Left colon (tissue), 2 donors: ENCODE measurements around the gene SORL1-AS1.

Experiments used
- ATAC-seq: fragments of 200-7000 bp; cut with Tn5 transposase; one replicate; pipeline ENCODE4 v1.9.1; 2020; ENCODE audit warnings: mild to moderate bottlenecking, moderate library complexity
- DNase-seq, 2 donors: peaks; one replicate each; pipeline ENCODE4 v3.0.0-alpha.2; 2020
- intact Hi-C, 2 donors: fragments of 100-400 bp; cut with DNase I in 1 of 2; cut with micrococcal nuclease in 1 of 2; formaldehyde crosslinking; loops; one replicate each; pipeline versions ENCODE4 v1.11.2 to v1.14.0; 2022; cut with DNase I, micrococcal nuclease
- donor health status: DM: no; HTN: no; CAD: no.
- donor health status: DM: yes; HTN: yes; CAD: no.

The SORL1-AS1 gene

DNA sequence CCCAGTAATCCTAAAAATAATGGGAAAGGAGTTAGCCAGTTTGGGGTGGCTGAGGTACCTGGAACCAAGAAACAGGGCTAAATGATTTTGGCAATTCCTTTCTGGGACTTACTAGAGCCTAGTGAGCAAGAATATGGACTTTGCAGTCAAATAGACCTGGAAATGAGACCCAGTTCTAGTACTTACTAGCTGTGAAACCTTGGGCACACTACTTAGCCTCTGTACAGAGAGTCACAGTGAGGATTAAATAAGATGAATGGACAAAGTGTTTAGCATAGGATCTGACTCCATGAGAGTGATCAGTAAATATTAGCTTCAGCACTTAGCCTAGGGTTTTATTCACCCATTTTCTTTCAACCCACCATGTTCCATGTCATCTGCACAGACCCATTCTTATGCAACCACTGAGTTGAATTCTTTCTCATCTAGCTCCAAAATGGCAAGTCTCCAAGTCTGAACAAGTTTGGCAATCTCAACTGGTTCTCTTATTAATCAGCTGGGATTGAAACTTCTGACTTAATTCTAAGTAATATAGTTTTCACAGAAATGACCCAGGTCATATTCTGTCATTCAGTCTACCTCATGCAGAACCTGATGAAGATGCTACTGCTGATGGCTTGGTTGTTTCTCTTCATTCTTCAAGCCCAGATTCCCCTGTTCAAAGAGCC, 15.6 kb downstream of the SORL1-AS1 start:
- ATAC-seq (no peak), DNase-seq (no peak)
- intact Hi-C loops = no loop called here

DNA sequence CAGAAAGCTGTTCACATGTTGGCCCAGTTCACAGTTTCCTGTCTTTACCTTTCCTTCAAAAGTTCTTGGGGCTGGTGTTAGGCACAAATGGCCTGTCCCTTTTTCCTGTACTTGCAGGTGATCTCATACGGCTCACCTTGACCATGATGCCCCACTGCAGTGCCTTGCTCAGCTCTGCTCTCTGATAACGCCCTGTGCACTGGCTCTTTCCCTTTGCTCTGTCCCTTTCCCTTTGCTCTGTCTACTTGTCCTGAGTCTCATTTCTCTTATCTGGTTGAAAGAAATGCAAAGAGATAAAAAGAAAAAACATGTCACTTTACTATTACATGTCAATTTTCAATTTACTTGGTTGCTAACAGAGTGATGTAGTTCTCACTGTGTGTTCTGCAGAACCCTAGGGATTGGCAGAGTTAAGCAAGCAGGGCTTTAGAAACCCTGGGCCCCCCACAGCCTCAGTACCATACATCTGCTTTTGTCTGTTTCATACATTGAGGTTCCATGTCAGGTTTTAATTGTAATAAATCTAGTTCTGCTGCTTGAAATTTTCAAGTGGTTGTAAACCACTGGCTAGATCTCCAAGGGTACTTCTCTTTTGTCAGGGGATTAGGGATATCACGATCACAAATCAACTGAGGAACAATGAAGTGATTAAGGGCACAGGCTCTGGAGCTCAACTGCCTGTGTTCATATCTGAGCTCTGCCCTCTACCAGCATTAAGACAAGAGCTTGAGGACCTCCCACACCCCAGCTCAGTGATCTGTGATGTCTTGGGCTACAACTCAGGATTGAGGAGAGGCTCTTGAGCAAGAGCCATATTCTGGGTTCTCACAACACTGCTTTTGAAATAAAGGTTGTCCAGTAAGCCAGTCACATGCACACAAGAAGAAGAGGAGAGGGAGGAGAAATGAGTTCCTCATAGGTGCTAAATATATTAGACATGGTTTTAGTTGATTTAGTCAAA, 16.9 kb downstream of the SORL1-AS1 start:
- intact Hi-C loops = no loop called here
- DNase-seq (no peak), ATAC-seq (no peak)

DNA sequence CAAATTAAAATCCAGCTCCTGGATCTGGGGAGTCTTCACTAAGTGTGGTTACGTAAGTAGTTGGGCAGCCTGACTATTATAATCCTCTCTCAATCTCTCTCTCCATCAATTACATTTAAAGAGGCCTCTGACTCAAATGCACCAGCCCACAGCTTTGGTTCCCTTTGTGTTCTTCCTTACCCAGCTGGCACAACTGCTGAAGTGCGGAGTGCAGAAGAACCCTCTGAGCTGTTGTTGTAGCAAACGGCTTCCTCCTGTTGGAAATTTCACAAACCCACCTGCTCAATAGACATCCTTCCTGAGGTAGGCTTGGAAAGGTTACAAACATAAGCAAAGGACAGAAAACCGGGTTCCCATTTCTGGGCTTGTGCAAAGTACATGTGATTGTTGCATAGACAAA, 17.6 kb downstream of the SORL1-AS1 start:
- no peak for DNase-seq
- intact Hi-C loops = no loop called here
- ATAC-seq = no peak

DNA sequence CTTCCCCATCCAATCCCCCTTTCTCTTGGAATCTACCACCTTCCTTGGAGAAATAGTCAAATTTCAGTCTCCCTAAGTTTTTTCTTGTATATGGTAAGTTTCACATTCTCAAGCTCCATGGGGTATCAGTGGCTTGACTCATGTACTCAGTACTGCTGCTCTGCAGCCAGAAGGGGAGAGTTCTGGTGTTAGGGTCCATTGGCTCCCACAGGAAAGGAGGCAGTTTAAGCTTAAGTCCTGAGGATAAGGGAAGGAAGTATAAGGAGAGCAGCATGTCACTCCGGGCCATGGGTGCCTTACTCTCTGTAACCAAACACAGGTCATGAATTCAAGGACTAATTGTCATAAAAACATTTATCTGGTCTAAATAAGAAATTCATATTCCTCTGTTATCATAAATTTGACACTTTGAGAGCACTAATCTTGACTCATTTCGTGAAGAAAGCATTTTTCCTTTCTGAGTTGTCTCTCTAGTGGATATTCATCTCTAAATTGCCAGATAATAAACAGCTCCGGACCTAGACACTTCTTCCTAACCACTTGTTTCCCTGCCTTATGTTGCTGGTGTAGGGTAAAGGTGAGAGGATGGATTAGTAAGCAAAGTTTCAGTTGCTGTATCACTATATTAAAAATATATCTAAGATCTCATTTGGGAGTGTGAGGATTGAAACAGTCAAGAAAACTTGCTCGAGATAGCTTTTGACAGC, 20.8 kb downstream of the SORL1-AS1 start:
- ATAC-seq (no peak), DNase-seq (no peak)
- intact Hi-C loops = no loop called here

DNA sequence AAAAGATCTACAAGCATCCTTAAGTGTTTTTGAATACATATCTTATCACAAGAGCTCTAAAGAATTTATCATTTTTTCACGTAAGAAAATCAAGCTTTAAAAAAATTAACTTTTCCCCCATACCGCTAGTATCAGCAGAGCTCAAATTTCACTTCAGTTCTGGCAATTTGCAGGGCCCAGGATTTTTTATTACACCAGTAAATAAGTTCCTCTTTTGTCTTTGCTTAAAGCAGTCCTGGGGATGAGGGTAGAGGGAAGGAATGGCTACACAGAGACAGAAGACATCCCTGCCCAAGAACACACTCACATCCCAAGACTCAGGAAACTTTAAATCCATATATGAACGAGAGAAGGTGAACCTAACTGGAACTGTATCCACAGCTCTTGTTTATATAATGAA, 23.2 kb downstream of the SORL1-AS1 start:
- no peak for ATAC-seq
- intact Hi-C loops = no loop called here

DNA sequence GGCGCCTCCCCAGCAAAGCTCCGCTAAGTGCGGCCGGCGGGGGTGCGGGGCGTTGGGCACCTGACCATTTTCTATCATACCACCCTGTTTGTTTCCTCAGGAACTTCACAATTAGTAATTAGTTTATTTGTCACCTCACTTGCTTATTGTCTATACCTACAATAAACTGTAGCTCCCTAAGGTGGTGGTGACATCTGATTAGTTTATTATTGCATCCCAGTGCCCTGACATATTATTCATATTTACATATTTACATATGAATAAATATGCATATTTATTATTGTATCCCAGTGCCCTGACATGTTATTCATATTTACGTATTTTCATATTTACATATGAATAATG, 25.4 kb downstream of the SORL1-AS1 start:
- DNase-seq (no peak), ATAC-seq (no peak)
- intact Hi-C loops = no loop called here

More for the DNA sequence above, 23.2 kb downstream of the SORL1-AS1 start:
- no peak for DNase-seq

DNA sequence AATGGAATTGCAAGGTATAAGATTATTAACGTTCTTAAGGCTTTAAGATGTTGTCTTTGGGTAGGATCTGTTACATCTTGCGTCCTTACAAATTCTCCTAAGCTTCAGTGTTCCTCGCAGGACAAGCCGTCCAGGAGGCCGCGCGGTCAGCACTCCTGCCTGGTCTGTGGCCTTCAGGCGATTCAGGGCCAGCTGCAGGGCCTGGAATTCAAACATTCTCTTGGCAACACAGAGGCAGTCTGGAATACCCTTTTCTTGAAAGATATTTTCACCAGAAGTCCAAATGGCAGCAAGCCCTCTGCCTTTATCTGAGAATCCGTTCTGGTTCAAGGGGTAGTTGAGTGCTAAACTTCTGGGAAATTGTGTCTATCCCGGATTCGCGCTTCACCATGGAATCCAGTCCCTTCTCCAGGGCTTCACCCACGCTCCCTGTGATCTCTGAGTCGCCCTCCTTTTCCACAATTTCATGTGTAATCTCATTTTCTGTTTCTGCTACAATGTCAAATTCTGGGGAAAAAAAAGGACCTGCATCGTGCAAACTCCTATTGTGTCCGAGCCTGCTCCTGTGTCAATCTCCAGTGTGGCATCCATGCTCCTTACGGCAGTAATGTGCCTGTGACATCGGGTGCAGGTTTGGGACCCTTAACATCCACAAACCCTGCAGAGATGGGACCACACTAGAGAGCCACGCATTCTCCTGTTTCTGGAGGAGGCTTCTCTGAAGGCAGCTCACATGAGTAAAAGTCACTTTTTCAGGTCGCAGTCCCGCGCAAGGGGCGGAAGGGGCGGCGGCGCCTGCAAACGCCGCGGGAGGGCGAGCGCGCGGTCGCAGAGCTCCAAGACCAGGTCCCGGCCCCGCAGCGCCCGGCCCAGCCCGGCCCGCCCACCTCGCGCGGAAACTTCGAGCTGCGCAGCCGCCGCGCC, 26.0 kb downstream of the SORL1-AS1 start:
- peak; percentile 97 for ATAC-seq
- intact Hi-C loops = no loop called here
- DNase-seq = peak; percentile 37 to 72

DNA sequence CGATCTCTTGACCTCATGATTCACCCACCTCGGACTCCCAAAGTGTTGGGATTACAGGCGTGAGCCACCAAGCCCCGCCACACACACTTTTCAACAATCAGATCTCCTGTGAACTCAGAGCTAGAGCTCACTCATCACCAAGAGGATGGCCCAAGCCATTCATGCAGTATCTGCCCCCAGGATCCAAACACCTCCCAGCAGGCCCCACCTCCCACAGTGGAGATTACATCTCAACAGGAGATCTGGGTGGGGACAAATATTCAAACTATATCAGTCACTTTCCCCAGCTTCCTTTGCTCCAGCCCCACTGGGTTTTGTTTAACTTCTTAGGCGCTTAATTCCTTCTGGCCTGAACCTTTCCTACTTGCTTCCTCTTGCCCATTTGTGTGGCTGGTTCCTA, 26.9 kb downstream of the SORL1-AS1 start:
- intact Hi-C loops = no loop called here
- no peak for DNase-seq
- no peak for ATAC-seq

DNA sequence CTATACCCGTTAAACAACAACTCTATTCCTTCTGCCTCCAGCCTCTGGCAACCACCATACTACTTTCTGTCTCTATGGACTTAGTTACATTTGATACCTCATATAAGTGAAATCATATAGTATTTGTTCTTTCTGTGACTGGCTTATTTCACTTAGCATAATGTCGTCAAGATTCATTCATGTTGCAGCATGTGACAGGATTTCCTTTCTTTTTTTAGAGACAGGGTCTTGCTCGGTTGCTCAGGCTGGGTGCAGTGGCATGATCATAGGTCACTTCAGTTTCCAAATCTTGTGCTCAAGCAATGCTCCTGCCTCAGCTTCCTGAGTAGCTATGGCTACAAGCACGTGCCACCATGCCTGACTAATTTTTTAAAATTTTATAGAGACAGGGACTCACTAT, 30.1 kb downstream of the SORL1-AS1 start:
- DNase-seq = no peak
- ATAC-seq = no peak
- intact Hi-C loops = no loop called here

DNA sequence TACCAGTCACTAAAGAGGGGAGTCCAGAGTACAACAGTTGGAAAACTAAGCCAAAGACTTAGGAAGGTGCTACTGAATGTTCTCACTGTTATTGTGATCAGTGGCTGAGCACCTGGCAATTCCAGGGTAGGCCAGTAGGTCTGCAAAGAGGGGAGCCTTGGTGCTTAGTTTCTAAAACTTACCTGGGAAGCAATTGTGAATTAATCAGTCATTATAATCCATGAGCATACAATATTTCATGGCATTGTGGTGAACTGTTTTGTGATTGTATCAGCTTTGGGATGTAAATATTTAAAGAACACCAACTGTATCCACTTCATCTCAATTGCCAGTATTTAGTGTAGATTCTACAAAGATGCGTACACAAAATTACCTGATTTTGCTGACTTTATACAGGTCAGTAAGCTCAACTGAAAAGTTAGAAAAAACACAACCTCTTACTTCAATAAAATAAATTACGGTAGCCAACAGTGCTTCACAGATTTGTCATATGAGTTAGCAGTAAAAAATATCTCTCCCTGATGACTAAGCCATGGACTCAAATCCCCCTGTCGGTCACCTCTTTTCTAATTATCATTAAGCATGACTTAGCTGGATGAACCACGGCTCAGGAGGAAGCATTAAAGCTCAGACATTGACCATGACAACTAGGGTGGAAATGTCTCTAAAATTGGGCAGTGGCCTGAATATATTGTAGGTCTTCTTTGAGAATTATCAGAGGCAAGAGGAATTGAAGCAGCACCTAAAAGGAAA, 31.4 kb downstream of the SORL1-AS1 start:
- no peak for ATAC-seq
- DNase-seq = no peak
- intact Hi-C loops = no loop called here

DNA sequence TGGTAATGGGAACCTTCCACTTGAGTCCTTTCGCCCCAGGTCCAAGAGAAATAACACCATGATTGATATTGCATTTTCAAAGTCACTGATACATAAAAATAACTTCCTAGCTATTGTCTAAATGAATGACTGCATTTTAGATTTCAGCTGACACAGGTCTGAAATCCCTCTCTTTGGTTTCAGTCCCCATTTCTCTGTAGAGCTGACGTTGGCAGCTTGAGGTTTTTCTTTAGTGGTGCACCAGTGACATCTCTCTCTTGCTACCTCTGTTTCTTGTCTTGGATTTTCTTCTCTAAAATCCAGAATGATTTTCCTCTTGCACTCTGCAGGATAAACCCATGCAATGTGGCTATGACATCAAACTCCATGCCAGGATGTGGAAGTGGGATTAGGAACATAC, 32.4 kb downstream of the SORL1-AS1 start:
- ATAC-seq (no peak), DNase-seq (no peak)
- intact Hi-C loops = no loop called here

DNA sequence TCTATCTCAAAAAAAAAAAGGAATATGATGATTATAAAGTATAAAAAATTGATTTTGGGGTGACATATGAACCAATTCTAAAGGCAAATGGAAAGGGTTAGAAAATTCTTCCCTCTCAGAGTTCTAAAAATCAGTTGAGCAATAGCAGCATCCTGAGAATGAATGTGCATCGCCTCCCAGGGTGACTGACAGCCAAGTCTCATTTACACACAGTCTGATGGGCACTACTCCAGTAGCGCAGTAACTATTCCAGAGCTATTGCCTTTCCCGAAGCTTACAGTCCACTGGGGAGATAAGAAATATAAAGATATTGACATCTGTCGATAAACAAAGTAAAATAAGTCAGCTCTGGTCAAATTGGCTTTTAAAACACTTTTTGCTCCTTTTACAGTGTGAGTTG, 32.9 kb downstream of the SORL1-AS1 start:
- ATAC-seq = no peak
- DNase-seq = no peak
- intact Hi-C loops = no loop called here

DNA sequence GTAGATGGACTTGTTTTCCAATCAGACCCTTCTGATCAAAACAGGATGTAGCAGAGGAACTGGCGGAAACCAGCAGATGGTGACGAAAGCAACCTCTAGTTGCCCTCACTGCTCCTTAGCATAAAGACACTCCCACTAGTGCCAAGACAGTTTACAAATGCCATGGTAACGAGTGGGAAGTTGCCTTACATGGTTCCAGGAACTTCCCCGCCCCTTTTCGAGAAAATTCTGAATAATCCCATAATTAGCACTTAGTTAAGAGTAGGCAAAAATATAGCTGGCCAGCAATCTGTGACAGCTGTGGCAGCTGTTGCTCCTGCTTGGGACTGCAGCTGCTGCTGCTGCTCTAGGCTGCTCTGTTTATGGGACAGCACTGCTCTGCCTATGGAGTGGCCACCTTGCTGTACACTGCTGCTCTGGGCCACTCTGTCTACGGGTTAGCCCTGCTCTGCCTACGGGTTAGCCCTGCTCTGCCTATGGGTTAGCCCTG, 34.1 kb downstream of the SORL1-AS1 start:
- intact Hi-C loops = no loop called here
- no peak for ATAC-seq
- DNase-seq = no peak

DNA sequence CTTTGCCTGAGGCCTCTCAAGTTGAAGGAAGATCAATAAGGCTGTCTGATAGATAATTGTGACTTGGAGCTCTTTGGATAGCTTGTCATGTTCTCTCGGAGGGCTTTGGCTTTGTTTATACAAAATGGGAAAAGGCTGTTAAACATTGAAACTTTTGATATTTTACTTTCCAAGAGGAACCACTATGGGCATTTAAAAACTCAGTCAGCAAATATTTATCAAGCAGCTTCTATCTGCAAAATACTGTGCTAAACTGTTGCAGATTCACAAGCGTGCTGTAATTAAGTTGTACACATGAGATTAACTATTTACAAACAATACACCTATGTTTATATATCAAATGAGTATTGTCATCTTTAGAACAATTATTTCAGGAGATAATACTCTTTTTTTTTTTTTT, 35.2 kb downstream of the SORL1-AS1 start:
- DNase-seq (no peak), ATAC-seq (no peak)
- intact Hi-C loops = no loop called here

DNA sequence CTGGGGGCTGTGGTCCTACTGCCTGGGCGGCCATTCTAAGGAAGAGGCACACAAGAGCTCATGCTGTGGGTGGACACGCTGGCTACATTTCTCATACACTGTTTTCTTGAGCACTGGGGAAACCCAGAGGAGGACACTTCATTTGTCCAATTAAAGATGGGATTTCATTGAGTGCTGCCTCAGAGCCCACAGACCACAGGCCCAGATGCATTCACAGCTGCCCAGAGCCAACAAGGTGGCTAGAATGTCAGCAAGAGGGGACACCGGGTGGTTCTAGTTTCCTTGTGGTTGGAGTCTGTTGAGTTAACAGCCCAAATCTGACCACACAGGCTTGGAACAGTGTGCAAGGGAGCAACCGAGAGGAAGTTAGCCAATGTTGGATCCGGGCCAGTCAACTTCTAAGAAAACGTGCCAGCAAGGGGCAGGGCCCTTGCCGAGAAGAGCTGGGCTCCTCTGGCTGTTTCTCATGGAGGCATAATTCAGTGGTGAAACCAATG, 35.7 kb downstream of the SORL1-AS1 start:
- DNase-seq (peak; percentile 89 to 91), ATAC-seq (peak; percentile 89)
- intact Hi-C loops = no loop called here

DNA sequence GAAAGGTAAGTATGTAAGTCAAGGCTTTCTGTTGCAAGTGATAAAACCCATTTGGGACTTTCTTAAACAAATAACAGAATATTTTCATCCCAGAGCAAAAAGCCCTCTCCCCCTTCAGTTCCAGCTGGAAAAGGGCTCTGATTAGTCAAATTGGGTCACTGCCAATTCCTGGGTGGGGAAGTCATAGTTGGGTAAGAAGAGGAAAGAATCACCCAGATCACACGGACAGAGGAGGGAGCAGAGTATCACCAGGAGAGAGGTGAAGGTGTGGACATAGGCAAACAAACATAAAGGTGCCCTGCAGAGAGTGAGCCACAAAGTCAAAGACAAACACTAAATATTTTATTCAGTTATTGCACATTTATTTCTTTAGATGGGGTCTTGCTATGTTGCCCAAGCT, 36.9 kb downstream of the SORL1-AS1 start:
- ATAC-seq = peak; percentile 81
- peak; percentile 35 to 46 for DNase-seq
- intact Hi-C loops = no loop called here

DNA sequence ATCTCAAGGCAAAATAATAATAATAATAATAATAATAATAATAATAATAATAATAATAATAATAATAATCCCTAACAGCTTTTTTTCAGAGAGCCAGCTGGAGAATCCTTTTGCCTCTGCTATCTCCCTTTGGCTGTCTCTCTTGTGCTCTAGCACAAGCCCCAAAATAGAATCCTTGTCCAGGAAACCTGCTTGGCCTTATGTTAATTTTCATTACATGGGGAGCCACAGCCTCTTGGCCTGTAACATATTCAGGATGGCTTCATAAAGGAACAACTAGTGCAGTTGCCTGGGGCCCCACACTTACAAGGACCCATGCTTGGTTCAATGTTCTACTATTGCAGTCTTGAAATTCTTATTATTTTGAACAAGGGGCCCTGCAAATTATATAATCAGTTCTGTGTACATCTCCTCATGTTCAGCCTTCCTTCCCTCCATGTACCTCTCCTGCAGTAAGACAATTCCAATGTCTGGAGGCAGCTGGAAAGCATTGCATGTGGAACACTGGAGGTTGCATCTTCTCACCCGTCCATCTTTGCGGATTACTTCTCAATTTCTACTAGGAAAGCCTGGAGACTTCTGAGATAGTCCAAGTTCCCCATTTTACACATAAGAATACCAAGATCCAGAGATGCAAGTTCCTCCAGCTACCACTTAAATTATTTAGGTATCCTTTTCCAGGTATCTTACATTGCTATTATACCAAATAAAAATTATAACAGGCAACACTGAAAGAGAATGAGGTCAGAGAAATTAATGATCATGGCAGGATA, 38.4 kb downstream of the SORL1-AS1 start:
- no peak for ATAC-seq
- DNase-seq = no peak
- intact Hi-C loops = no loop called here
